HepG2 (cell line): ENCODE results near the gene TGFA. TPM values are rescaled to one million over a fixed set of nuclear protein-coding genes. Genes with fewer than 3 reads are reported as not detected.

Experiments used
- ATAC-seq: fragments of 200-7000 bp; cut with Tn5 transposase; 3 replicates; pipeline ENCODE4 v1.9.1; 2020; ENCODE audit warnings: mild to moderate bottlenecking, moderate library complexity
- BruUV-seq: library from RNA; stranded (reverse); fragments of 400-500 nt; replicated peaks from 2 replicates; lab custom pipeline; 2021; lab: Mats Ljungman, UMichigan
- CTCF ChIA-PET: fragments of 300-600 bp; formaldehyde crosslinking; extraction: SDS; loops from one replicate; lab custom pipeline; 2021; ENCODE audit warnings: low total read pairs, inconsistent platforms, low intra/inter-chr PET ratio; lab: Yijun Ruan, JAX
- POLR2A ChIA-PET: fragments of 350-600 bp; sonication (Branson Sonifier 250); formaldehyde crosslinking; loops from one replicate; lab custom pipeline; 2020; ENCODE audit warnings: antibody characterized with exemption, inconsistent platforms; lab: Yijun Ruan, JAX
- DNase-seq: peaks from one replicate; pipeline ENCODE4 v3.0.0-alpha.2; 2015; ENCODE audit warnings: low spot score
- FAIRE-seq: peaks from 3 replicates; lab custom pipeline; 2011; peaks lifted over from hg19 to GRCh38; lab: Jason Lieb, UNC
- H2AFZ ChIP-seq: one replicate; pipeline ENCODE4 v1.6.1; 2011; ENCODE audit warnings: low read length, inconsistent platforms
- H3K27ac ChIP-seq: fragments of 300-600 bp; 3 replicates; pipeline ENCODE4 v1.8.0; 2011; ENCODE audit warnings: mixed run types, mild to moderate bottlenecking, mixed read lengths, low read length, inconsistent platforms; ENCODE audit not compliant: insufficient read depth; ENCODE audit errors: extremely low read length
- H3K27me3 ChIP-seq, 2 experiments: fragments of 200-600 bp in 1 of 2; 2 replicates in 1 of 2; 3 replicates in 1 of 2; pipeline versions ENCODE4 v1.6.0 to v1.8.0; 2011; ENCODE audit warnings: low read length in 2 of 2, mild to moderate bottlenecking in 2 of 2, moderate library complexity in 2 of 2, inconsistent platforms in 1 of 2; ENCODE audit not compliant: insufficient read depth in 2 of 2, control insufficient read depth in 1 of 2
- H3K36me3 ChIP-seq, 2 experiments: fragments of 200-600 bp in 1 of 2; replicated peaks in 1 of 2; 2 replicates in 1 of 2; 3 replicates in 1 of 2; pipeline versions ENCODE4 v1.5.1 to v1.8.0; 2011; ENCODE audit warnings: low read length in 2 of 2, inconsistent platforms in 1 of 2; ENCODE audit not compliant: insufficient read depth in 2 of 2, control insufficient read depth in 1 of 2
- H3K4me1 ChIP-seq: 2 replicates; pipeline ENCODE4 v1.5.1; 2012; ENCODE audit warnings: low read length, inconsistent platforms; ENCODE audit not compliant: insufficient read depth
- H3K4me2 ChIP-seq: 2 replicates; pipeline ENCODE4 v1.6.0; 2011; ENCODE audit warnings: low read depth, low read length, inconsistent platforms
- H3K4me3 ChIP-seq, 3 experiments: fragments of 200-600 bp in 1 of 3; sonication (generic), shearing (Covaris generic) in 1 of 3; replicated peaks in 1 of 3; 2 replicates each; pipeline ENCODE4 v1.5.1; 2011 to 2016; ENCODE audit warnings: low read length in 3 of 3, inconsistent platforms in 2 of 3, low read depth in 2 of 3, mild to moderate bottlenecking in 2 of 3, control low read depth in 1 of 3, mixed read lengths in 1 of 3; ENCODE audit not compliant: insufficient read depth in 1 of 3
- H3K79me2 ChIP-seq: one replicate; pipeline ENCODE4 v1.6.1; 2011; ENCODE audit warnings: low read length, inconsistent platforms; ENCODE audit not compliant: insufficient read depth
- H3K9ac ChIP-seq: 2 replicates; pipeline ENCODE4 v1.6.0; 2011; ENCODE audit warnings: mild to moderate bottlenecking, low read depth, low read length, inconsistent platforms; ENCODE audit not compliant: insufficient read depth
- H3K9me3 ChIP-seq: 2 replicates; pipeline ENCODE4 v1.5.1; 2012; ENCODE audit warnings: mild to moderate bottlenecking, low read length
- H4K20me1 ChIP-seq: 2 replicates; pipeline ENCODE4 v1.6.0; 2011; ENCODE audit warnings: inconsistent platforms, mild to moderate bottlenecking, low read length, moderate library complexity; ENCODE audit not compliant: insufficient read depth
- ARID5B ChIP-seq: IDR thresholded peaks from 2 replicates; pipeline ENCODE4 v1.4.0; 2020; ENCODE audit warnings: mild to moderate bottlenecking, missing genetic modification reagents
- ETV5 ChIP-seq: IDR thresholded peaks from 2 replicates; pipeline ENCODE4 v1.6.1; 2018; ENCODE audit warnings: missing biosample characterization, missing genetic modification reagents, inconsistent platforms, borderline replicate concordance
- JUNB ChIP-seq: sonication (generic); formaldehyde crosslinking; IDR thresholded peaks from 2 replicates; pipeline ENCODE4 v1.8.0; 2022; ENCODE audit warnings: missing genetic modification reagents, mild to moderate bottlenecking, borderline replicate concordance
- MAFG ChIP-seq: sonication (generic); formaldehyde crosslinking; IDR thresholded peaks from 2 replicates; pipeline ENCODE4 v1.5.1; 2020; ENCODE audit warnings: mild to moderate bottlenecking, missing genetic modification reagents
- MBD4 ChIP-seq: IDR thresholded peaks from 2 replicates; pipeline ENCODE4 v1.6.1; 2012; ENCODE audit warnings: low read length, inconsistent platforms, borderline replicate concordance
- NONO ChIP-seq, 2 experiments: fragments of 450-650 bp in 1 of 2; sonication (generic) in 1 of 2; formaldehyde crosslinking in 1 of 2; IDR thresholded peaks in 1 of 2; conservative IDR thresholded peaks in 1 of 2; 2 replicates each; pipeline versions ENCODE4 v1.6.1 to v1.8.0; 2017 to 2022; ENCODE audit warnings: mild to moderate bottlenecking in 1 of 2, missing genetic modification reagents in 1 of 2, moderate library complexity in 1 of 2
- RBM22 ChIP-seq: fragments of 200-400 bp; formaldehyde crosslinking; optimal IDR thresholded peaks from 2 replicates; pipeline ENCODE3; 2017; ENCODE audit warnings: mild to moderate bottlenecking, low read length, moderate library complexity
- TFAP4 ChIP-seq: sonication (generic); IDR thresholded peaks from 2 replicates; pipeline ENCODE4 v1.6.1; 2016; ENCODE audit warnings: low read depth, borderline replicate concordance
- ZBTB33 ChIP-seq: sonication (generic); formaldehyde crosslinking; IDR thresholded peaks from 2 replicates; pipeline ENCODE4 v1.4.0; 2020; ENCODE audit warnings: missing genetic modification reagents
- ZFP91 ChIP-seq: sonication (generic); formaldehyde crosslinking; IDR thresholded peaks from 2 replicates; pipeline ENCODE4 v1.9.0; 2022; ENCODE audit warnings: missing genetic modification reagents, mild to moderate bottlenecking, borderline replicate concordance
- ZMAT3 ChIP-seq: sonication (generic); formaldehyde crosslinking; conservative IDR thresholded peaks from 2 replicates; pipeline ENCODE4 v1.7.0; 2021; ENCODE audit warnings: missing genetic modification reagents
- ZNF468 ChIP-seq: sonication (generic); formaldehyde crosslinking; IDR thresholded peaks from 2 replicates; pipeline ENCODE4 v1.8.0; 2022; ENCODE audit warnings: mild to moderate bottlenecking, moderate library complexity, missing genetic modification reagents
- ZNF547 ChIP-seq: sonication (generic); formaldehyde crosslinking; IDR thresholded peaks from 2 replicates; pipeline ENCODE4 v1.5.1; 2020; ENCODE audit warnings: mild to moderate bottlenecking, missing genetic modification reagents
- ZSCAN20 ChIP-seq: sonication (generic); formaldehyde crosslinking; IDR thresholded peaks from 2 replicates; pipeline ENCODE4 v1.4.0; 2020; ENCODE audit warnings: missing genetic modification reagents, mild to moderate bottlenecking, borderline replicate concordance
- WGBS: methylation state at CpG from one replicate; pipeline ENCODE4 v1.1.6; 2017; ENCODE audit warnings: low lambda C conversion rate; 5-methylcytosine and 5-hydroxymethylcytosine counted together
- in situ Hi-C: cut with HindIII; loops from 2 replicates; pipeline ENCODE4 v1.10.0; 2017; ENCODE audit warnings: low pct_unique_long_range_greater_than_20kb; ENCODE audit not compliant: extremely low pct_ligation_motif_present
- intact Hi-C: fragments of 100-400 bp; cut with micrococcal nuclease; formaldehyde crosslinking; loops from one replicate; pipeline ENCODE4 v1.10.0; 2022; ENCODE audit not compliant: unreplicated experiment
- polyA plus RNA-seq, 8 experiments: library from polyadenylated mRNA; depleted of rRNA in 3 of 8; stranded (reverse) in 7 of 8; unstranded in 1 of 8; fragments of >200 nt; fragmentation: Illumina TruSeq in 4 of 8; extraction: Trizol in 4 of 8; gene quantifications; 2 replicates each; pipeline versions ENCODE4 v1.2.1 to v1.2.3, GENCODE V29; 2011 to 2016; ENCODE audit warnings: low read depth in 4 of 8, missing spikeins in 1 of 8, mixed read lengths in 1 of 8; ENCODE audit not compliant: insufficient read depth in 1 of 8
- total RNA-seq, 5 experiments: library from RNA; depleted of rRNA; stranded (reverse); fragments of >200 nt; fragmentation: Illumina TruSeq; extraction: Trizol; gene quantifications; 2 replicates each; pipeline ENCODE4 v1.2.3, GENCODE V29; 2016; ENCODE audit warnings: low read depth in 1 of 5

Gene TGFA
- total and polyA plus RNA-seq, 2 of the 13 experiments (the other 11 are each of a cell fraction or from before 2014, with no cell fraction given): 7.8 to 15.3 TPM

GRCh38 chr2:70558195-70558808 is 4.7 kb upstream of the TGFA start:
- 6% methylated on average over 4 of the region's 5 CpGs for WGBS
- CTCF ChIA-PET: interaction anchor here (1.3 kb wide), 1 partner anchor 59 kb away, joined by 5 read pairs; no protein-coding TSS in a partner anchor
- Histone ChIP-seq H3K9ac (peak overlapping the region; percentile 45; the same call in 1 of the 2 replicates), H3K9me3 (no peaks in the 10 kb centered on the region), H3K4me2 (peak overlapping the region; percentile 93), H3K4me1 (peaks cover 64% of the 10 kb centered on the region), H3K27ac (peak overlapping the region; percentile 69), H3K79me2 (no peaks in the 10 kb centered on the region), H3K36me3 (no peaks in the 10 kb centered on the region), H4K20me1 (no peaks in the 10 kb centered on the region), H3K27me3 (no peaks in the 10 kb centered on the region; a peak in 1 of 5 replicates), H3K4me3 (peak overlapping the region in 2 of 3 experiments; percentile 57 to 59; a peak in 1 of 6 replicates), H2AFZ (peak overlapping the region; percentile 24)
- BruUV-seq: no TSS peak
- FAIRE-seq (peak; percentile 60), ATAC-seq (peak; percentile 11; the same call in 2 of the 3 replicates), DNase-seq (peak; percentile 65)
- POLR2A ChIA-PET: interaction anchor here (1.5 to 3.2 kb wide), 5 partner anchors 11 to 265 kb away, joined by 5 to 20 read pairs (median 5); partner anchors contain the start of gene SNRPG
- in situ Hi-C loops (loop anchor here (5.0 kb wide), 1 partner anchor 54 kb away; no protein-coding TSS in a partner anchor), intact Hi-C loops (no loop called here)
- no peak for TF ChIP-seq JUNB (CRISPR knock-in tag)
- TF ChIP-seq NONO (IDR thresholded peaks at IDR 0.05): no peak
- no peak for TF ChIP-seq NONO (CRISPR knock-in tag; conservative IDR thresholded peaks at IDR 0.05)
- no peak for TF ChIP-seq MAFG (CRISPR knock-in tag)
- no peak for TF ChIP-seq ZNF468
- 0 out of 2 replicates have a peak, but pooled peaks have one; percentile 36 for TF ChIP-seq ZNF547
- no peak for TF ChIP-seq MBD4
- 0 out of 2 replicates have a peak, but pooled peaks have one; percentile 29 for TF ChIP-seq ZMAT3 (CRISPR knock-in tag)
- TF ChIP-seq ZBTB33 (CRISPR knock-in tag): no peak
- TF ChIP-seq ARID5B (CRISPR knock-in tag): peak; percentile 53
- TF ChIP-seq TFAP4: peak; percentile 37; the same call in 1 of the 2 replicates
- no peak for TF ChIP-seq ZSCAN20 (CRISPR knock-in tag)
- TF ChIP-seq ZFP91: no peak; the same call in 1 of the 2 replicates
- no peak for TF ChIP-seq RBM22
- peak; percentile 18; the same call in 1 of the 2 replicates for TF ChIP-seq ETV5
